ENCODE results near the gene ROM1.
A peak's percentile ranks its signal among the peaks of the same experiment; 100 is the strongest.
"Not testable (repeated sequence)": the region's sequence is repeated elsewhere in the genome, so short reads cannot be mapped to it uniquely, and the experiment has no call there.

The ROM1 gene

DNA sequence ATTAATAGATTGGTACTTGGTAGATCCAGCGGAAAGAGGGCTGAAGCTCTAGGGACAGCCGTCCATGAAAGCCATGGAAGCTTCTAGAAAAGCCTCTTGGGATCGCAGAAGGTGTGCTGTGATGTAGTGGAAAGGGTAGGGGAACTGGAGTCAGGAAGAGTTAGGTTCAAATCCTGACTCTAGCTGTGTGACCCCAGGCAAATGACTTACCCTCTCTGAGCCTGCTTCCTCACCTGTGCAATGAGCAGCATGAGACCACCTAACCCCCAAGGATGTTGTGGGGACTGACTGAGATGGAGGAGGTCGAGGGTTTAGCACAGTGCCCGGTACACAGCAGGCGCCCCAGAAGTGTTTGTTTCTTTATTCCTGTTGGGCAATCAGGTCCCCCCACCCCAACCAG, 2.7 kb upstream of the ROM1 start:
- DNase-seq (ENCODE audit: low spot score), result no peak

DNA sequence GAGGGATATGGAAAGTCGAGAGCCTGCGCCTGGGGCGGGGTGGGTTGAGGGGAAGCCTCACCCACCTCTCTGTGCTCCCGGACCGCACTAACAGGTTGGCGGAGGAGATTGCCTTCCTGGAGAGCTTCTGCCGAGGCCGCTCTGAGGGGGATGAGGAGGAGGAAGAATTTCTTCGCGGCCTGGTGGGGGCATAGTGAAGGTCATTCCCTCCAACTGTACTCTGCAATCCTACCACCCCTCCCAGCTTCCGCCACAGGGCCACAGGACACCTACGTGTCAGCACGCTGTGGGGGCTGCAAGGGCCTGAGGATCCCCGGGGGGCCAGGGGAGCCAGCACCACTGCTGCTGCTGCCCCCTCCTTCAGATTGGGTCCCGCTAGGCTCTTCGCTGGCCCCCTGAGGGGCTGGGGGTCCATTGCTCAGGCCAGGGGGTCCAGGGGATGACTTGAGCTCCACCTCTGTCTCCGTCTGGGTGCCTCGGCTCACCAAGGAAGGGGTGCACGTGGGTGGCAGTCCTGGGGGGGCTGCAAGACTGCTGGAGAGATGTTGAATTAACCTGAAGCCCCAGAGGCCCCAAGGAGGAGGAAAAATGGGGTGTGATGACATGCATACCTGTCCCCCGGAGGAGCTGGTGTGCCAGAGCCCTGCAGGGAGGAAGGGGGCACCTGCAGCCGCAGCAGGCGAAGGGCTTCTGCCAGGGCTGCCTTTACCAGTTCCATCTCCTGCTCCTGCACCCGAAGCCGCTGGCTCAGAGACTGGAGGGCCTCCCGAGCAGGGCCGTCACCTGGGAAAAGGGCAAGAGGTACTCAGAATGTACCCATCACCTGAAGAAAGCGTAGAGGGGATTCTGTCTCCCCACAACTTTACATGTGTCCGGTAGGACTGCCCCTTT, 2.0 kb upstream of the ROM1 start:
- no peak for DNase-seq (ENCODE audit: low spot score)

DNA sequence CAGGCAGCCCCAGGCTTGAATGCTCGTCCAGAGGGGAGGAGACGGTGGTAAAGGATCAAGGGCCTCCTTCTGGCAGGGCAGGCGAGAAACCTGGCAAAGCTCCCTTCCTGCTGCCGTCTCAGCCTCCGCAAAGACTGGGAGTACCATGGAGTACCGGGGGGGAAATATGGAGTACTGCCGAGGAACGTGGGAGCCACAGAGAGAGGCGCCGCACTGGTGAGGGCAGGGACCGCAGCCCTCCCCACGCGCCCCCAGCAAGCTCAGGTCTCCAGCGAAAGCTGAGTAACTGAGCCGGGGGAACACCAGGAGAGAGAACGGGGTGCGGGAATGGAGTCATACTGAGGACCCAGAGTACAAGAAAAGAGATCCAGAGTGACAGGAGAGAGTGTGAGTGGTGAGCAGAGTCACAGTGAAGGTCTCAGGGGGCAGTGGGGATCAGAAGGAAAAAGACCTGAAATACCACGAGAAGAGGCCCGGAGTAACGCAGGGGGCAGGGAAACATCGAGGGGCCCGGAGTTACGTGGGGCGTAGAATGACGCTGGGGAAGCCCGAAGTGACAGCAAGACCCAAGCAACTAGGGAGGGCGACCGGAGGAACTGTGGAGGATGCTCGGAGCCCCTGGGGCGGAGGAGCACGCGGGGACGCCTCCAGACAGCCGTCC, 1.2 kb upstream of the ROM1 start:
- DNase-seq (ENCODE audit: low spot score), result no peak

DNA sequence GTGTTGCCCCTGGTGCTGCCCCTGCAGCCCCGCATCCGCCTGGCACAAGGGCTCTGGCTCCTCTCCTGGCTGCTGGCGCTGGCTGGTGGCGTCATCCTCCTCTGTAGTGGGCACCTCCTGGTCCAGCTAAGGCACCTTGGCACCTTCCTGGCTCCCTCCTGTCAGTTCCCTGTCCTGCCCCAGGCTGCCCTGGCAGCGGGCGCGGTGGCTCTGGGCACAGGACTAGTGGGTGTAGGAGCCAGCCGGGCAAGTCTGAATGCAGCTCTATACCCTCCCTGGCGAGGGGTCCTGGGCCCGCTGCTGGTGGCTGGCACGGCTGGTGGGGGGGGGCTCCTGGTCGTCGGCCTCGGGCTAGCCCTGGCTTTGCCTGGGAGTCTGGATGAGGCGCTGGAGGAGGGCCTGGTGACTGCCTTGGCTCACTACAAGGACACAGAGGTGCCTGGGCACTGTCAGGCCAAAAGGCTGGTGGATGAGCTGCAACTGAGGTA, 278 bp downstream of the ROM1 start:
- DNase-seq (ENCODE audit: low spot score), result no peak

DNA sequence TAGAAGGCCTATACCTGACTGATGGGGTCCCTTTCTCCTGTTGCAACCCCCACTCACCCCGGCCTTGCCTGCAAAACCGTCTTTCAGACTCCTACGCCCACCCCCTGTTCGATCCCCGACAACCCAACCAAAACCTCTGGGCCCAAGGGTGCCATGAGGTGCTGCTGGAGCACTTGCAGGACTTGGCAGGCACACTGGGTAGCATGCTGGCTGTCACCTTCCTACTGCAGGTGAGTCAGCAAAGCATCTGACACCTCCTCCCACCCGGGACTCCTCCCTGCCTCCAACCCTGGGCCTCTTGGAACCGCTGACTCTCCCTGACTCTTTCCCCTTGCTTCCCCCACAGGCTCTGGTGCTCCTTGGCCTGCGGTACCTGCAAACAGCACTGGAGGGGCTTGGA, 1.2 kb downstream of the ROM1 start:
- DNase-seq (ENCODE audit: low spot score), result no peak

DNA sequence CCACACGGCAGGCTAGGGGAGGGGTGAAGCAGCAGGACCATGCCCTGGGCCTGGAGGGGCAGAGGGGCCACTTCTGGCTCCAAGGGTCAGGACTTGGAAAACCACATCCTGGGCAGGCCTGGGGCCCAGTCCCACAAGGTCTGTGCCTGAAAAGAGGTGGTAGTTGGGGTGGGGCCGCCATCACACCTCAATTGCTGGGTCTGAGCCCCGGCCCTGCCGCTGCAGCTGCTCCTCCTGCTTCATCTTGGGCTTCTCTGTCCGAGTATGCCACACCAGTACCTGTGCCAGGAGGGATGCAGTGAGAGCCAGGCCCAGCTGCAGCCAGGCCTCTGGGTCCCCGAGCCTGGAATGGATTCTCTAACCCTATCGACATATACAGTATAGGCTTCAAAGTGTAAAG, 2.5 kb downstream of the ROM1 start:
- DNase-seq (ENCODE audit: low spot score), result no peak

DNA sequence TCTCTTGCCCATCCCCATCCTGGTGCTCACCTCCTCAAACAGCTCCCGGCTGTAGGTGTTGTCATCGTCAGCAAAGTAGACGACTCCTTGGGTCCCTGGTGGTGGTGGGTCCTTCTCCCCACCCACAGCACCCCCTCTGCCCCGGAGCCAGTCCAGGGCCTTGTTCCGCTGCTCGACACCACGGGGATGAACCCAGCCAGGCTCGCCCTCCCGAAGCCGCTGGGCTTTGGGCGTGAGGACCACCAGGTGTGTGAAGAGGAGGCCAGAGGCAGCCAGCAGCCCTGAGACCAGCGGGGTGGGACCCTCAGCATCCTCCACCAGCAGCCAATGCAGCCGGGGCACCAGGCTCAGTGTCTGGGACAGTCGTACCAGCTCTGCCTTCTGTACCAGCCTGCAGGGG, 3.9 kb downstream of the ROM1 start:
- not testable (repeated sequence) for DNase-seq (ENCODE audit: low spot score)

DNA sequence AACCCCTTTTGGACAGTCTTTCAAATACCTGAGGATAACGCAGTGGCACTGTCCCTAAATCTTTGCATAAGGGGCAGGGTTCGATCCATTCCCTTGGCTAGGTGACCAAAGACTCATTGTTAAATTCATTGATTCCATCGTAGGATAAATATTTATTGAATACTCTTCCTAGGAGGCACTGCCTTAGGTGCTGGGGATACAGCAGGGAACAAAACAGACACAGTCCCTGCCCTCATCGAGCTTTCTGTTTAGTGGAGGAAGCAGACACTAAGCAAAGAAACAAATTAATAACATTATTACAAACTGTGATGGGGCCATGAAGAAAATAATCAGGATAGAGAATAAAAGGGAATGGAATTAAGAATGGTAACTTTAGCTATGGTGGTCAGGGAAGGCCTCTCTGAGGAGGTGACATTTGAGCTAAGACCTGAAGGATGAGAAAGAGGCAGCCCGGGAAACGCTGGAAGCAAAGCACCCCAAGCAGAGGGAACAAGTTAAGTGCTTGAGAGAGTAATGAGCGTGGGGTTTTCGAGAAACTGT, 8.0 kb downstream of the ROM1 start:
- DNase-seq (ENCODE audit: low spot score), result no peak

DNA sequence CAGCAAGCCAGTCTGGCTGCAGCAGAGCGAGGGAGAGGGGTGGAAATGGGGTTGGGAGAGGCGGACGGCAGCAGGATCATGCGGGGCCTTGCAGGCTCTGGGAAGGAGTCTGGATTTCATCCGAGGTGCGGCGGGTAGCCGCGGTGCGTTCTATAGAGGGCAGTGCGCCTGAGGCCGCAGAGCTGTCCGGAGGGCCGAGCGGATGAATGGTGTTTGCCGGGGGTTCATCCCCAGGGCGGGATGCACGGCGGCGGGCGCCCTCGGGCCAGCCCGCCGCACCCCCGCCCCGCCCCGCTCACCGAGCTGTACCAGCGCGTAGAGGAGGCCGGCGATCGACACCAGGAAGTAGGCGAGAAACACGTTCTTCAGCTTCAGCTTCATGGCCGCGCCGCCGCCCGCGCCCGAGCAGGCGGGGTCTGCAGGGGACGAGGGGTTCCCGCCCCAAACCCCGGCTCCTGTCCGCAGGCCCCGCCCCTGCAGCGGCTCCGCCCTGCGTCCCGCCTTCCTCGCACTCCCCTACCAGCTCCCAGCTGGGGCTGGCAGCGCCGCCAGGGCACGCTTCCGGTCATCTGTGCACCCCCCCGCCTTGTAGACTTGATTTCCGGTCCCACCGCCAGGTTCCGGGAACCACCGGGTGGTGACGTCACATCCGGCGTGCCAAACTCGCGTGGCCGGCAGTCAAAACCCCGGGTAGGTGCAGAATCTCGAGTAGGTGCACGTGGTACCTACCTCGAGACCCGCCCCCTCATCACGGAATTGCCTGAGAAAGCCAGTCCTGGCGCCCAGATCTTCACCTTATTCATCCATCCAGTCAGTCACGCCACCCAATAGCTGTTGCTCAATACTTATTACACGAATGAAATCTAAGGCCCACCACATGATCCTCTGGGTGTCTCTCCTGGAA, 8.8 kb downstream of the ROM1 start, which contains the start of gene B3GAT3:
Gene B3GAT3 (minus strand): TSS at position 420 of the 904 bp plus-strand sequence. CDS start 39 bp downstream, at position 381.
- peak; percentile 96 for DNase-seq (ENCODE audit: low spot score)

DNA sequence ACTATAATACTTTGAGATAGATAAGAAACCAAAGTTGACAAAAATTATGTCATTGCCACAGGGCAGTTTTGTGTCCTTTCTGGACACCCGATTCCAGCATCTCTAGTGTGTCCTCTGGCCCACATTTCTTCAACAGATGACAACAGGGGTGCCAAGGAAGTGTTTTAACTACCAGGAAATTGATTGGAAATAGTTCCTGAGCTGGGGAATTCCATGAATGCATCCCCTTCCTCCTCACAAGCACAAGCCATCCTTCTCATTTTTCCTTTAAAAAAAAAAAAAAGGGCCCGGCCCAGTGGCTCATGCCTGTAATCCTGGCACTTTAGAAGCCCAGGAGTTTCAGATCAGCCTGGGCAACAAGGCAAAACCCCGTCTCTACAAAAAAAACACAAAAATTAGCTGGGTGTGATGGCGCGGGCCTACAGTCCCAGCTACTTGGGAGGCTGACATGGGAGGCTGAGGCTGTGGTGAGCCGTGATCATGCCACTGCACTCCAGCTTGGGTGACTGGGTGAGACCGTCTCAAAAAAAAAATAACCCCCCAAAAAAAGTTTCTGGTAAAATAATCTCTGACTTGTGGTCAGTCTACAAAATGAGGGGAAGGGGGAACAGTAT, 9.5 kb downstream of the ROM1 start:
- DNase-seq (ENCODE audit: low spot score), result no peak

DNA sequence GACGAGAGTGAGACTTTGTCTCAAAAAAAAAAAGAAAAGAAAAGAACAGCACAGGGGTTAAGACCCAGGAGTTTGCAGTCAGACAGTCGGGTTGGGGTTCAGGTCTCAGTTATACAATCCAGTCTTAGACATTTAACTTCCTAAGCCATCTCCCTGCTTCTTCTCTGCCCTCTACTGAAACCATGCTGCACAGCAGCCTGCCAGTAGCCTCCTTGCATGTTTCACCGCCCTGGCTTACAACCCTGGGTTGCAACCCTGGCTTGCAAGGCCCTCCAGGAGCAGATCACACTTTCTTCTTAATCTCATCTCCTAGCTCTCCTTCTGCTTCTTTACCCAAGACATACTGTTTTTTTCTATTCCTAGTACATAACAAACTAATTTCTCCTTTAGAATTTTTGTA, 14.7 kb downstream of the ROM1 start:
- DNase-seq (ENCODE audit: low spot score), result no peak

DNA sequence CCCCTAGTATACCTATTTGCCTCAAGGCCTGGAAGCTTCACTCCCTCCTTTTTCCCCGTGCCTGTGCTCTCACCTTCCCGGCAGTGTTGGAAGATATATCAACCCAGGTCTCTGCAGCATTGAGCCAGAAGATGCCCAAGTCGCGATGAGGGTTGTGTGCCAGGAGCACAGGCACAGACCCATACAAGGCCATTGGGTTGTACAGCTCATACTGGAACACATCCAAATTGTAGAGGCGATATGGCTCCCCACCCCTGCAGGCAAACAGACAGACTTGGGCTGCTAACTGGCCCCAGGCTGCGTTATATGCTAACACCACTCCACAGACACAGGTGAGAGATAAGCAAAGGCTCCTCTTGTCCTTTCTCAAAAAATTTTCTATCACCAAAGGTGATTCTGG, 19.4 kb downstream of the ROM1 start:
- no peak for DNase-seq (ENCODE audit: low spot score)

DNA sequence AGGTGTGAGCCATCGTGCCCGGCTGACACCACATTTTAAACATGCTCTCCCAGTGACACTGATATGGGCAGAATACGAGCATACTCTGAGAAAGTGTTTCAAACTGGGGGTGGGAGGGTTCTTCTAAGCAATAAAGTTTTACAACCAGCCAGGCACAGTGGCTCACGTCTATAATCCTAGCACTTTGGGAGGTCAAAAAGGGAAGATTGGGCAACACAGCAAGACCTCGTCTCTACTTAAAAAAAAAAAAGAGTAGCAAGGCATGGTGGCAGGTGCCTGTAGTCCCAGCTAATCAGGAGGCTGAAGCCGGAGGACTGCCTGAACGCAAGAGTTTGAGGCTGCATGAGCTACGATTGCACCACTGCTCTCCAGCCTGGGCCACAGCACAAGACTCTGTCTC, 31.2 kb downstream of the ROM1 start:
- no peak for DNase-seq (ENCODE audit: low spot score)

DNA sequence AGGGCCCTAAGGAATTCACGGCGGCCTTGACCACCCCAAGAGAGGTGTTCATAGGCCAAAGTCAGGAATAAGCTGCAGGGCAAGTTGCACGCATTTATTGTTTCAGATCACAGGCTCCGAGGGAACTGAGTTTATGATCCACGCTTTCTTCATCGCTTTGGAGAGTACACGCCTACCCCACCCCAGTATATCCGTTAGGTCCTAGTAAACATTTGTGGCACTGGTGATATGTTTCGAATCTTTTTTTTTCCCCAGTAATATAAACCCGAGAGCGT, 32.6 kb downstream of the ROM1 start:
- DNase-seq (ENCODE audit: low spot score), result no peak

DNA sequence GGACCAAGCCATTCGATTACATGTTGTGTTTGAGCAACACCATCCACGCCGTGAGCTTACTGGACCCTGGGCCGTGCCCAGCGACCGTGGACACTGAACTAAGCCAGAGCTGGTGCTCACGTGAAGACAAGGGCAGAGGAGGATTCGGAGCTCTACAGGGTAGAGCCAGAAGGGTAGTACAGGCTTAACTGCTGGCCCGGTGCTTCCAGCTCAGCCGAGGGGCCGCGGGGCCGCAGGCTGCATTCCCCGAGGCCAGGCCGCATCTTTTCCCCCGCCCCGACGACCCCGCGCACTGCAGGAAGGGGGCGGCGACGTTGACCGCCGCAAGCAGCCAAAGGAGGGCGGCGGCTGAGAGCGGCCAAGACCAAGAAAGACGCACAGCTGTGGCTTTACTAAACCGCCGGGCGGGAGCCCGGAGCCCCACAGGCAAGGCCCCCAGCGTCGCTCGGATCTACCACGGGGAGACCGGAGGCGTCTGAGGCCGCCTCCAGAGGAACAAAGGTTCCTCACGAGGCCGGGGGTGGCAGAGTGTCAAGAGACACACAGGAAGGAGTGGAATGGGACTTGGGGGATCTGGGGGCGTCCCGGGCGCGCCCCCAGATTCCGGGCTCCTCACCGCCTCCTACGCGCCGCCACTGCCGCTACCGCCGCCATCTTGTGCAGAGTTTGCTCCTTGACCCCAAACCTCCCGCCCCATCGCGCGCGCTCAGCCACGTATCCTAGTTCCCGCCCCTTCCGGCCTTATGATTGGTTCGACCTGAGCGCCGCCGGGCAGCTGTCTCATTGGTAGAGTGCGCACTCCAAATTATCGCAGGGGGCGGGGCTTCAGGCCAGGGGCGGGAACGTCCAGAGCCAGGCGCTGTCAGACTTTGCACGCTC, 33.1 kb downstream of the ROM1 start, which contains the start of gene GANAB:
Gene GANAB (minus strand): TSS at position 668 of the 879 bp plus-strand sequence. CDS start 14 bp downstream, at position 654.
- DNase-seq (ENCODE audit: low spot score), result peak; percentile 98

DNA sequence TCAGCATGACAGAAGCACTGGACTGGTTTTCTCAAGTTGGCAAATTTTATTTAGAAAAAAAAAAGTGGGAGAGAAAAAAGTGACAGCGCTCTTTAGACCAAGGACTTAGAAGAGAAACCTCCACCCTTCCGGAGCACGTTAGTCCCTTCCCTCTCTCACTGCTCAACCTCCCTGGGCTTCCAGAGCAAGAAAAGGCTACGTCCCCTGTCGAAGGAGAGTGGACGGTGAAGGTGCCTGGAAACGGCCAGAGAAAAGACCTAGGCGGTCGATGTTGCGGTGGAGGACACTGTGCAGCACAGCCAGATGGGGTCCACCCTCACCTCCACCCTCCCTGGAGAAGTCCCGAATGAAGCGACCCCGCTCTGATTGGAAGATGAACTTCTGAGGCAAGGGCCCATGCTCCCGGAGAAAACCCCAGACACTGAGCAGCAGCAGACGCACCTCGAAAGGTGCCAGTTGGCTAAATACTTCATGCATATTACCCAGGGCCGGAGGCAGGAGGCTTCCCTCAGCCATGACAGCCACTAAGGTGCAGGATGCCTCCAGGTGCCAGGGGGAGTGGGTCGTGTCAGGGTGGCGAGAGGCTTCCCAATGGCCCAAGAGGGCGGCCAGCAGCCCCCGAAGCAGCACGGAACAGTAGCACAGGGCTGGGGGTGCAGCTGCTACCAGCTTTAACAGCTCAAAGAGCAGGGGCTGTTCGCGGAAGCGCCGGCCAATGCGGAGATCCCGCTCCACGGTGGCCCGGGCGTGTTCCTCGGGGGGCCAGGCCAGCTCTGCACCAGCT, 34.0 kb downstream of the ROM1 start:
- no peak for DNase-seq (ENCODE audit: low spot score)

DNA sequence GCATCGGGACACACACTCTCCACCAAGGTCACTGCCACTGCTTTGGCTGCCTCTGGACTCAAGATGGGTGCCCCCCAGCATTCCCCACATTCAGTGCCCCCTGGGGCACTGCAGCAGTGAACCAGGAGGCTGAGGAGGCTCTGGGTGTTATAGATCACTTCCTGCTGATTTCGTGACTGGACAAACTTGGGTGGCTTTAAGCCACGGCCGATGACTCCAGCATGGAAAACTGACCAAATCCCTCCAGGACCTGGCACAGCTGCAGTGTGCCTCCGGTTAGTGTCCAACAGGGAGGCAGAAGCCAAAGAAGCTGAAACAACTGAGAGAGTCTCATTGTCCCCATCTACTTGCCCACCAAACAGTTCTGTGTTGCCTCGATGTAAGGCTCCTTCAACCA, 34.5 kb downstream of the ROM1 start:
- DNase-seq (ENCODE audit: low spot score), result no peak

DNA sequence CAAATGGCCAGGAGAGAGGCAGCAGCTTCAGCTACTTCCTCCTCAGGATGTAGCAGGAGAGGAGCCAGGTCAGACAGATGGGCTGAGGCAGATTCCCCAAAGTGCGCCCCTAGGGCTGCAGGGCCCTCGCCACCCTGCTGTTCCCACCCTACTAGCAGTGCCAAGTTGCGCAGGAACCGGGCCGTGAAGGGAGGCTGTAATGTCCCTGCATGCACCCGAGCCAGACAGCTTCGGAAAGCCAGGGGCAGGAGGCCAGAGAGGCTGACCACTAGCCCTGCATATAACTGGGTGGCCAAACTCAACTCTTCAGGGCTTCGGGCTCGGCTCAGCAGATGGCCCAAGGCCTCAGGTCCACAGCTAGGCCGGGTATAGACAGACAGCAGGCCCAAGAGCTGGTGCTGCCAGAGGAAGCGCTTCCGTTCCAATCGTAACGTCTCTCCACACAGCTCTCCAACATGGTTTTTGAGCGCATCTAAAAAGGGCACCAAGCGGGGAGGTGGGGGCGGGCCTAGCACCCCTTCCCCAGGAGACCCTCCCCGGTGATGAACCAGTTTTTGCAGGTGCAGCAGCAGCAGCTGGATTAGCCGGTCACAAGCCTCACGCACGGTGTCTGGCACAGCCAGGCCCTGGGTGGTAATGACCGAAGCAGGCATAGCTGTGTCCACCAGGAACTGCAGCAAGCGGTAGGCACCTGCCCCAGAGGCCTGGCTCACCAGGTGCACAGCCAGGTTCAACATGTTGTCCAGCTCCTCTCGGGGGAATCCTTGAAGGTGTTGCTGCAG, 35.3 kb downstream of the ROM1 start:
- DNase-seq (ENCODE audit: low spot score), result no peak

DNA sequence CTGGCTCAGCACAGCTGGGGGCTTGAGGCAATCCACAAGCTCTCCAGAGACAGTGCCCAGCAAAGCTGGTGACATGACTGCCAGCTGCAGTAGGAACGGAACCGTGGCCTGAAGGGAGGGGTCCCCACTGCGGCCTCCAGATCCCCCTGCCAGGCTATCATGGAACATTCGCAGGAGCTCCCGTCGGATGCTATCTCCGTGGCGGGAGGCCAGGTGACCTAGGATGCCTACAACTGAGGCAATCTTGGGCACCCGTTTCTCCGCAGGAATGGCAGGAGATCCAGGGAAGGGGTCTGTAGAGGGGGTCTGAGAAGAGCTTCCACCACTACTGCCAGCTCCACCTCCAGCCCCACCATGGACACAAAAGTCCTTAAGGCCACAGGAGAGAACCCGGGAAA, 35.9 kb downstream of the ROM1 start:
- DNase-seq (ENCODE audit: low spot score), result no peak
